HL-60 (cell line): ENCODE data around the gene CALML6.

Experiments used
- DNase-seq, 2 experiments: peaks; one replicate each; pipeline ENCODE4 v3.0.0-alpha.2; 2010 to 2020; ENCODE audit warnings: low read depth in 1 of 2, low spot score in 1 of 2
- H3K27ac ChIP-seq: fragments of 250-450 bp; sonication (Bioruptor Pico); replicated peaks from 2 replicates; pipeline ENCODE4 v1.5.1; 2020; ENCODE audit warnings: mild to moderate bottlenecking, moderate library complexity
- H3K27me3 ChIP-seq: fragments of 250-450 bp; sonication (Bioruptor Pico); 2 replicates; pipeline ENCODE4 v1.5.1; 2021; ENCODE audit warnings: mild to moderate bottlenecking, moderate library complexity; ENCODE audit not compliant: insufficient read depth, poor library complexity, severe bottlenecking
- H3K4me3 ChIP-seq: replicated peaks from 2 replicates; pipeline ENCODE4 v1.5.1; 2011; ENCODE audit warnings: mild to moderate bottlenecking, control low read depth, low read length; ENCODE audit not compliant: insufficient read depth
- CTCF ChIP-seq: IDR thresholded peaks from one replicate; pipeline ENCODE4 v1.5.1; 2011; ENCODE audit warnings: low read length, control low read depth, inconsistent platforms; ENCODE audit not compliant: insufficient read depth
- GABPA ChIP-seq: IDR thresholded peaks from 2 replicates; pipeline ENCODE4 v1.6.1; 2012; ENCODE audit warnings: low read depth
- POLR2AphosphoS5 ChIP-seq: IDR thresholded peaks from 2 replicates; pipeline ENCODE4 v1.6.1; 2012; ENCODE audit warnings: low read depth
- SPI1 ChIP-seq: IDR thresholded peaks from 2 replicates; pipeline ENCODE4 v1.6.1; 2012; ENCODE audit warnings: low read depth, mild to moderate bottlenecking, borderline replicate concordance
- TF ChIP-seq, protein P1 (sequence below): IDR thresholded peaks from 2 replicates; pipeline ENCODE4 v1.6.1; 2012; ENCODE audit warnings: low read depth; ENCODE audit not compliant: insufficient replicate concordance

Gene CALML6

DNA sequence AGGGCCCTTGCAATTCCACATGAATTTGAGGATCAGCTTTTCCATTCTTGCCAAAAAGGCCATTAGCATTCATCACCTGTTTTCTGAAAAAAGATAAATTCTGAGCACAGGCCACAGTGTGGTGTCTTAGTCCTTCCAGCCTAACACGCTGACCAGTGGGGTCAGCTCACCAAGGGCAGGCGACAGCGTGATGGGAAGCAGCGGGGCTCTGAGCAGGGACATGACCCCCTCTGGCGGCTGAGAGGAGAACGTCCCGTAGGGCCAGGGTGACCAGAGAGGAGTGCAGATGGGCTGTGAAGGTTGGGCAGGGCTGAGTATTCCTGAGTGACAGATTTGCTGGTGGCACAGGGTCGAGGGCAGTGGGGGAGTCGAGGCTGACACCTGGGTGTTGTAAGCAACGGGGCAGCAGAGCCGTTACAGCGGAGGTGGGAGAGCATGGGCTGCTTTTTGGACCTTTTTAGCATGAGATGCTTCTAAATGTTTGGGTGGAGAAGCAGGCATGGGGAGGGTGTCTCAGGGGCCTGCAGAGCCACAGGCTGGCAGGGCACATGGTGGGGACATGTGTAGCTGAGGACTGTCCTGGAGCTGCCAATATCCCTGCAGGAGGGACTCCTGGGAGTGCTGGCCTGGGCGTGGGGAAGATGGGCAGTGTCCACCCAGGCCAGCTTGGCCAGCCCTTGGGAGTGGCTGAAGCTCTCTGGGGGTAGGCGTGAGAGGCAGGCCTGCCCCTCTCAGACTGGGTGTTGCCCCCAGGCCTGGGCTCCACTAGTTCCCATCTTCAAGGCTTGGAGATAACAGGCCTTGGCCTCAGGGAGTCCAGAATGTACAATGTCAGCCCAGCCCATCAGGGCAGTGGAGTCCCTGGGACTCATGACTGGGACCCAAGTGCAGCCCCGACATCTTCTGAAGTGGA is 8.6 kb upstream of the CALML6 start:
- TF ChIP-seq GABPA, result no peak
- peak; percentile 88 for TF ChIP-seq CTCF
- Histone ChIP-seq H3K27ac (no peak overlapping the region), H3K4me3 (no peak overlapping the region), H3K27me3 (no peaks in the 10 kb centered on the region)
- DNase-seq, result peak in 1 of 2 experiments; percentile 77

DNA sequence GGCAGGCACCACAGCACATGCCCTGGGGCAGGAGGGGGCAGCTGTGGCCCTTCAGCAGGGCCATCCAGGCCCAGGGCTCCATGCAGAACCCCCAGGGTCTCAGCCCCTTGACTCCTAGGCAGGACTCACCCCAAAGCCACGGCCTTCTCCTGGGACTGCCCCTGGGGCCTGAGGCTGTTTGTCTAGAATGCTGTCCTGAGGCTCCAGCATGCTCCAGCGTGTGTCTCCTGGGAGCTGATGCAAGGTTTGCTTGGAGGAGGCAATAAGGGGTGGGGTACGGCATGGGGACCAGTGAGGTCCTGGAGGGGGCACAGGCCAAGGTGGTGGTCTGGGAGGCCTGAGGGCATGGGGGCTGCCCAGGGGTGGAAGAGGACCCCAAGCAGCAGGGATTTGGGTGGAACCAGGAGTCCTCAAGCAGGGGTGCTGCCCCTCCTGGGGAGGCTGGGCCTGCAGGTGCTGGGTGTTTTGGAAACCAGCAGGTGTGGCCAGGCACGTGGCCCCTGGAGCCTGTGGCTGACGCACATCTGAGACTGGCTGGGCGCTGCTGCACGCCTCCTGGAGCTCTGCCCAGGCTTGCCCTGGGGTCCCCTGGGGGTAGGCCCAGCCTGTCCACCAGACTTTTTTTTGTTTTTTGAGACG is 7.8 kb upstream of the CALML6 start:
- Histone ChIP-seq H3K27ac (no peak overlapping the region), H3K27me3 (no peaks in the 10 kb centered on the region), H3K4me3 (no peak overlapping the region)
- DNase-seq, result no peak
- TF ChIP-seq, protein P1, sequence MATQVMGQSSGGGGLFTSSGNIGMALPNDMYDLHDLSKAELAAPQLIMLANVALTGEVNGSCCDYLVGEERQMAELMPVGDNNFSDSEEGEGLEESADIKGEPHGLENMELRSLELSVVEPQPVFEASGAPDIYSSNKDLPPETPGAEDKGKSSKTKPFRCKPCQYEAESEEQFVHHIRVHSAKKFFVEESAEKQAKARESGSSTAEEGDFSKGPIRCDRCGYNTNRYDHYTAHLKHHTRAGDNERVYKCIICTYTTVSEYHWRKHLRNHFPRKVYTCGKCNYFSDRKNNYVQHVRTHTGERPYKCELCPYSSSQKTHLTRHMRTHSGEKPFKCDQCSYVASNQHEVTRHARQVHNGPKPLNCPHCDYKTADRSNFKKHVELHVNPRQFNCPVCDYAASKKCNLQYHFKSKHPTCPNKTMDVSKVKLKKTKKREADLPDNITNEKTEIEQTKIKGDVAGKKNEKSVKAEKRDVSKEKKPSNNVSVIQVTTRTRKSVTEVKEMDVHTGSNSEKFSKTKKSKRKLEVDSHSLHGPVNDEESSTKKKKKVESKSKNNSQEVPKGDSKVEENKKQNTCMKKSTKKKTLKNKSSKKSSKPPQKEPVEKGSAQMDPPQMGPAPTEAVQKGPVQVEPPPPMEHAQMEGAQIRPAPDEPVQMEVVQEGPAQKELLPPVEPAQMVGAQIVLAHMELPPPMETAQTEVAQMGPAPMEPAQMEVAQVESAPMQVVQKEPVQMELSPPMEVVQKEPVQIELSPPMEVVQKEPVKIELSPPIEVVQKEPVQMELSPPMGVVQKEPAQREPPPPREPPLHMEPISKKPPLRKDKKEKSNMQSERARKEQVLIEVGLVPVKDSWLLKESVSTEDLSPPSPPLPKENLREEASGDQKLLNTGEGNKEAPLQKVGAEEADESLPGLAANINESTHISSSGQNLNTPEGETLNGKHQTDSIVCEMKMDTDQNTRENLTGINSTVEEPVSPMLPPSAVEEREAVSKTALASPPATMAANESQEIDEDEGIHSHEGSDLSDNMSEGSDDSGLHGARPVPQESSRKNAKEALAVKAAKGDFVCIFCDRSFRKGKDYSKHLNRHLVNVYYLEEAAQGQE, result no peak
- TF ChIP-seq GABPA, result no peak
- no peak for TF ChIP-seq SPI1
- TF ChIP-seq POLR2AphosphoS5, result no peak
- TF ChIP-seq CTCF, result no peak

- Histone ChIP-seq H3K4me3 (peak overlapping the region; percentile 64), H3K27ac (peak overlapping the region; percentile 49; the same call in 1 of the 2 replicates), H3K27me3 (no peaks in the 10 kb centered on the region)
- DNase-seq, result no peak
- no peak for TF ChIP-seq CTCF
- no peak for TF ChIP-seq POLR2AphosphoS5
- TF ChIP-seq GABPA, result no peak
- TF ChIP-seq, protein P1, result no peak
- no peak for TF ChIP-seq SPI1
Measured at GRCh38 chr1:1908506-1908791, 6.6 kb upstream of the CALML6 start.
